ENCODE results near the gene SLC6A13. TPM values are rescaled to one million over a fixed set of nuclear protein-coding genes. Genes with fewer than 3 reads are reported as not detected.

The SLC6A13 gene
- total and polyA plus RNA-seq, 10 of the 15 experiments (the other 5 are each of a cell fraction or from before 2014, with no cell fraction given): 0.18 to 1.2 (median 0.20) TPM; not detected in 3

DNA sequence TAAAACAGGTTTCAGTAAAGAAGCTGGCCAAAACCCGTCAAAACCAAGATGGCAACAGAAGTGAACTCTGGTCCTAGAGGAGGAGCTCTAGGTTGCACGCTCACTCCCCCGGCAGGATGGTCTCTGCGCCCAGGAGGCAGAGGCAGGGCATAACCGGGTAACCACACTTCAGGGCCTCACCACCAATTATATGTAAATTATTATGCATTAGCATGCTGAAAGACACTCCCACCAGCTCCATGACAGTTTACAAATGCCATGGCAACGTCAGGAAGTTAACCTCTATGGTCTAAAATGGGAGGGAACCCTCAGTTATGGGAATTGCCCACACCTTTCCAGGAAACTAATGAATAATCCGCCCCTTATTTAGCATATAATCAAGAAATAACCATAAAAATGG, 28.6 kb downstream of the SLC6A13 start:
- intact Hi-C loops (cut with micrococcal nuclease; ENCODE audit: unreplicated experiment): no loop called here
- H3K4me1 ChIP-seq (ENCODE audit: control insufficient read depth, insufficient read depth, low read length): no peaks in the 10 kb centered on the region
- H3K79me2 ChIP-seq (ENCODE audit: control insufficient read depth, insufficient read depth, low read length): no peaks in the 10 kb centered on the region
- TF ChIP-seq ZNF274 (IDR thresholded peaks at IDR 0.05; ENCODE audit: insufficient read depth, insufficient read length) (no peak), ZBED1 (IDR thresholded peaks at IDR 0.05; ENCODE audit: borderline replicate concordance) (no peak), ZNF24 (IDR thresholded peaks at IDR 0.05) (no peak)
- no peak overlapping the region for H2AFZ ChIP-seq (ENCODE audit: control insufficient read depth, low read depth, low read length)
- H3K27me3 ChIP-seq (replicated peaks in 1 of 2; ENCODE audit: control insufficient read depth in 2 of 2, insufficient read depth in 2 of 2, low read length in 1 of 2): 0 out of 4 replicates have a peak, but pooled peaks cover 0 to 1% of the 10 kb centered on the region in 2 experiments
- ChIA-PET CTCF (interaction anchor here (1.2 kb wide), 2 partner anchors 11 to 12 kb away, joined by 3 read pairs; no protein-coding TSS in a partner anchor), SMC1A (ENCODE audit: uncharacterized antibody, unreplicated experiment) (interaction anchor here (1.7 kb wide), 1 partner anchor 11 kb away, joined by 6 read pairs; no protein-coding TSS in a partner anchor), RAD21 (ENCODE audit: unreplicated experiment) (no interaction called here), POLR2A (no interaction called here)
- no TSS peak for BruUV-seq (replicated peaks)
- WGBS (ENCODE audit: insufficient coverage, insufficient replicate concordance, low lambda C conversion rate, missing lambda C conversion rate): 61% methylated on average over 7 of the region's 7 CpGs
- no peak overlapping the region for H3K9ac ChIP-seq (ENCODE audit: control insufficient read depth, insufficient read depth, low read length)
- DNase-seq (ENCODE audit: low read depth, low spot score): no peak
- no peak for FAIRE-seq
- H4K20me1 ChIP-seq (ENCODE audit: control insufficient read depth, insufficient read depth): no peaks in the 10 kb centered on the region
- in situ Hi-C loops (cut with MboI): no loop called here
- no peak for ATAC-seq
- no peak overlapping the region for H3K27ac ChIP-seq (ENCODE audit: control insufficient read depth, insufficient read depth)
- H3K4me2 ChIP-seq (ENCODE audit: control insufficient read depth, insufficient read depth): no peak overlapping the region
- H3K9me3 ChIP-seq (replicated peaks; ENCODE audit: control insufficient read depth, insufficient read depth, low read length): peaks cover 6% of the 10 kb centered on the region; the same call in 2 of the 3 replicates
- no peaks in the 10 kb centered on the region for H3K36me3 ChIP-seq (ENCODE audit: control insufficient read depth in 2 of 2, insufficient read depth in 2 of 2, low read length in 1 of 2)
- no peak overlapping the region for H3K4me3 ChIP-seq

DNA sequence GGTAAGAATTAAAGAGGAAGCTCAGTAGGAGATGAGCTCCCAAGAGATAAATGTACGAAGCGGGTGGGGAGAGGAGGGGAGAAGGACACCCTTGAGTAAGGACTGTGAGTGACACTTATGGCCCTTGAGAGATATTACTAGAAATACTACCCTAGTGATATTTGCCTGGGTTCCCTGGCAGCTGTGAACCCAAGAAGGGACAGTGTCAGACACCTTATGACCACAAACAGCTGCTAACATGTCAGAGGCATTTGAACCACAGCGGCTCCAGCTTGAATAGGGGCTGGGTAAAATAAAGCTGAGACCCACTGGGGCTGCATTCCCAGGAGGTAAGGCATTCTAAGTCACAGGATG, 29.0 kb downstream of the SLC6A13 start:
- Histone ChIP-seq H3K79me2 (ENCODE audit: control insufficient read depth, insufficient read depth, low read length) (no peaks in the 10 kb centered on the region), H3K4me3 (no peak overlapping the region), H3K9me3 (replicated peaks; ENCODE audit: control insufficient read depth, insufficient read depth, low read length) (peaks cover 6% of the 10 kb centered on the region; the same call in 2 of the 3 replicates), H3K4me2 (ENCODE audit: control insufficient read depth, insufficient read depth) (no peak overlapping the region), H3K9ac (ENCODE audit: control insufficient read depth, insufficient read depth, low read length) (no peak overlapping the region), H3K27ac (ENCODE audit: control insufficient read depth, insufficient read depth) (no peak overlapping the region), H3K36me3 (ENCODE audit: control insufficient read depth in 2 of 2, insufficient read depth in 2 of 2, low read length in 1 of 2) (no peaks in the 10 kb centered on the region), H3K27me3 (replicated peaks in 1 of 2; ENCODE audit: control insufficient read depth in 2 of 2, insufficient read depth in 2 of 2, low read length in 1 of 2) (peaks cover 0 to 1% of the 10 kb centered on the region in 2 experiments; a peak in 1 of 4 replicates), H2AFZ (ENCODE audit: control insufficient read depth, low read depth, low read length) (no peak overlapping the region), H3K4me1 (ENCODE audit: control insufficient read depth, insufficient read depth, low read length) (no peaks in the 10 kb centered on the region), H4K20me1 (ENCODE audit: control insufficient read depth, insufficient read depth) (no peaks in the 10 kb centered on the region)
- no peak for DNase-seq (ENCODE audit: low read depth, low spot score)
- in situ Hi-C loops (cut with MboI) (no loop called here), intact Hi-C loops (cut with micrococcal nuclease; ENCODE audit: unreplicated experiment) (no loop called here)
- CTCF ChIA-PET: interaction anchor here (1.2 kb wide), 2 partner anchors 10 to 12 kb away, joined by 3 read pairs; no protein-coding TSS in a partner anchor
- BruUV-seq (replicated peaks): no TSS peak
- ATAC-seq: no peak
- RAD21 ChIA-PET (ENCODE audit: unreplicated experiment): no interaction called here
- TF ChIP-seq NBN (IDR thresholded peaks at IDR 0.05): no peak
- TF ChIP-seq YBX1 (IDR thresholded peaks at IDR 0.05): no peak
- no peak for TF ChIP-seq SREBF2 (IDR thresholded peaks at IDR 0.05; ENCODE audit: low read length)
- TF ChIP-seq, protein P1, sequence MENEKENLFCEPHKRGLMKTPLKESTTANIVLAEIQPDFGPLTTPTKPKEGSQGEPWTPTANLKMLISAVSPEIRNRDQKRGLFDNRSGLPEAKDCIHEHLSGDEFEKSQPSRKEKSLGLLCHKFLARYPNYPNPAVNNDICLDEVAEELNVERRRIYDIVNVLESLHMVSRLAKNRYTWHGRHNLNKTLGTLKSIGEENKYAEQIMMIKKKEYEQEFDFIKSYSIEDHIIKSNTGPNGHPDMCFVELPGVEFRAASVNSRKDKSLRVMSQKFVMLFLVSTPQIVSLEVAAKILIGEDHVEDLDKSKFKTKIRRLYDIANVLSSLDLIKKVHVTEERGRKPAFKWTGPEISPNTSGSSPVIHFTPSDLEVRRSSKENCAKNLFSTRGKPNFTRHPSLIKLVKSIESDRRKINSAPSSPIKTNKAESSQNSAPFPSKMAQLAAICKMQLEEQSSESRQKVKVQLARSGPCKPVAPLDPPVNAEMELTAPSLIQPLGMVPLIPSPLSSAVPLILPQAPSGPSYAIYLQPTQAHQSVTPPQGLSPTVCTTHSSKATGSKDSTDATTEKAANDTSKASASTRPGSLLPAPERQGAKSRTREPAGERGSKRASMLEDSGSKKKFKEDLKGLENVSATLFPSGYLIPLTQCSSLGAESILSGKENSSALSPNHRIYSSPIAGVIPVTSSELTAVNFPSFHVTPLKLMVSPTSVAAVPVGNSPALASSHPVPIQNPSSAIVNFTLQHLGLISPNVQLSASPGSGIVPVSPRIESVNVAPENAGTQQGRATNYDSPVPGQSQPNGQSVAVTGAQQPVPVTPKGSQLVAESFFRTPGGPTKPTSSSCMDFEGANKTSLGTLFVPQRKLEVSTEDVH (IDR thresholded peaks at IDR 0.05; ENCODE audit: low read depth, partially characterized antibody): no peak
- TF ChIP-seq, protein P2, sequence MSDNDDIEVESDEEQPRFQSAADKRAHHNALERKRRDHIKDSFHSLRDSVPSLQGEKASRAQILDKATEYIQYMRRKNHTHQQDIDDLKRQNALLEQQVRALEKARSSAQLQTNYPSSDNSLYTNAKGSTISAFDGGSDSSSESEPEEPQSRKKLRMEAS (IDR thresholded peaks at IDR 0.05; ENCODE audit: low read depth, low read length): no peak
- no peak for TF ChIP-seq KLF5 (IDR thresholded peaks at IDR 0.05; ENCODE audit: partially characterized antibody)
- TF ChIP-seq TCF12 (IDR thresholded peaks at IDR 0.05; ENCODE audit: low read depth, low read length): no peak
- no peak for TF ChIP-seq ZNF622 (IDR thresholded peaks at IDR 0.05)
- 44% methylated on average over 3 of the region's 3 CpGs for WGBS (ENCODE audit: insufficient coverage, insufficient replicate concordance, low lambda C conversion rate, missing lambda C conversion rate)
- SMC1A ChIA-PET (ENCODE audit: uncharacterized antibody, unreplicated experiment): interaction anchor here (1.7 kb wide), 1 partner anchor 10 kb away, joined by 6 read pairs; no protein-coding TSS in a partner anchor
- POLR2A ChIA-PET: no interaction called here
- no peak for FAIRE-seq
